Thymus (tissue), 11 donors: ENCODE measurements around the gene NPDC1. TPM values are rescaled to one million over a fixed set of nuclear protein-coding genes. Genes with fewer than 3 reads are reported as not detected.

Source experiments
- DNase-seq, 9 donors: peaks; one replicate each; pipeline ENCODE4 v3.0.0-alpha.2; 2013; ENCODE audit warnings: low spot score in 9 of 9, low read depth in 6 of 9, missing footprints in 1 of 9
- H3K27ac ChIP-seq, 2 donors: one replicate each; pipeline ENCODE4 v1.5.1; 2013; ENCODE audit warnings: control low read depth in 1 of 2, low read depth in 1 of 2, low read length in 1 of 2, mild to moderate bottlenecking in 1 of 2, moderate library complexity in 1 of 2
- H3K27me3 ChIP-seq, 2 donors: one replicate each; pipeline ENCODE4 v1.5.1; 2013; ENCODE audit warnings: low read length in 1 of 2; ENCODE audit not compliant: control insufficient read depth in 2 of 2, insufficient read depth in 1 of 2
- H3K36me3 ChIP-seq, 2 donors: one replicate each; pipeline ENCODE4 v1.5.1; 2013; ENCODE audit warnings: low read length in 1 of 2, mild to moderate bottlenecking in 1 of 2, moderate library complexity in 1 of 2; ENCODE audit not compliant: control insufficient read depth in 2 of 2, insufficient read depth in 2 of 2
- H3K4me1 ChIP-seq, 2 donors: one replicate each; pipeline ENCODE4 v1.5.1; 2013; ENCODE audit warnings: low read length in 2 of 2; ENCODE audit not compliant: control insufficient read depth in 2 of 2, insufficient read depth in 2 of 2
- H3K4me3 ChIP-seq, 2 donors: one replicate each; pipeline ENCODE4 v1.5.1; 2013; ENCODE audit warnings: low read length in 2 of 2, control low read depth in 1 of 2, mild to moderate bottlenecking in 1 of 2
- H3K9me3 ChIP-seq, 2 donors: one replicate each; pipeline ENCODE4 v1.5.1; 2013; ENCODE audit warnings: low read length in 1 of 2, mild to moderate bottlenecking in 1 of 2; ENCODE audit not compliant: control insufficient read depth in 2 of 2, insufficient read depth in 1 of 2
- WGBS: extraction: QIAGEN DNeasy Blood & Tissue Kit; methylation state at CpG from one replicate; pipeline ENCODE4 v1.1.7; 2013; 5-methylcytosine and 5-hydroxymethylcytosine counted together
- polyA plus RNA-seq: library from polyadenylated mRNA; stranded (reverse); fragments of 200-250 nt; gene quantifications from one replicate; pipeline ENCODE4 v1.2.3, GENCODE V29; 2013
- total RNA-seq: library from RNA; stranded (reverse); fragments of 120-200 nt; gene quantifications from one replicate; pipeline ENCODE4 v1.2.4, GENCODE V29; 2013
- donor health status: healthy.

The NPDC1 gene
- total and polyA plus RNA-seq, 2 donors, result 4.8 to 71.1 TPM

- Histone ChIP-seq H3K27ac (no peak overlapping the region), H3K4me1 (peaks cover 15 to 20% of the 10 kb centered on the region in 2 donors), H3K9me3 (no peaks in the 10 kb centered on the region), H3K4me3 (no peak overlapping the region), H3K36me3 (no peaks in the 10 kb centered on the region), H3K27me3 (peaks cover 5 to 56% of the 10 kb centered on the region in 2 donors)
- DNase-seq, result no peak
- 91% methylated on average over 12 of the region's 12 CpGs for WGBS
These were observed 37.5 kb upstream of the NPDC1 start for GRCh38 chr9:137083394-137084004.

DNA sequence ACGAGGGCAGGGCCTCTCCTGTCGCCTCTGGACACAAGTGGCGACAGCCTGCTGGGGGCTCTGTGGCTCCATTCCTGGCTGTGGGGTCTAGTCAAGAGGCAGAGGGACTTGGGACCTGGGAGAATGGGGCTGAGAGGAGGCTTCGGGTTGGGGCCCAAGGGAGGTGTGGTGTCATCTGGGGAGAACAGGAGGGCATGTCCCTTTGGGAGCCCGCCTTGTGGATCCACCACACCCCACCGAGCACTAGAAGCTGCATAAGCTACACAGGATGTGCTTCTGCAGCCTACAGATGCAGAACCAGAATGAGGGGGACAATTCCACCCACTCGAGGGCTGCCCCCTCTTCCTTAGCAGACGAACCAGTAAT lies 36.9 kb upstream of the NPDC1 start:
- Histone ChIP-seq H3K4me1 (peaks cover 18 to 23% of the 10 kb centered on the region in 2 donors), H3K27me3 (peaks cover 10 to 62% of the 10 kb centered on the region in 2 donors), H3K9me3 (no peaks in the 10 kb centered on the region), H3K4me3 (no peak overlapping the region), H3K27ac (no peak overlapping the region), H3K36me3 (no peaks in the 10 kb centered on the region)
- no peak for DNase-seq
- 92% methylated on average over 8 of the region's 8 CpGs for WGBS

- H3K36me3 ChIP-seq, result no peaks in the 10 kb centered on the region
- no peaks in the 10 kb centered on the region for H3K9me3 ChIP-seq
- peaks cover 19 to 21% of the 10 kb centered on the region in 2 donors for H3K4me1 ChIP-seq
- H3K27ac ChIP-seq, result no peak overlapping the region
- no peak overlapping the region for H3K4me3 ChIP-seq
- DNase-seq, result no peak
- peaks cover 12 to 67% of the 10 kb centered on the region in 2 donors for H3K27me3 ChIP-seq
- 96% methylated on average over 16 of the region's 16 CpGs for WGBS
These were observed 36.4 kb upstream of the NPDC1 start for GRCh38 chr9:137082222-137082924.

DNA sequence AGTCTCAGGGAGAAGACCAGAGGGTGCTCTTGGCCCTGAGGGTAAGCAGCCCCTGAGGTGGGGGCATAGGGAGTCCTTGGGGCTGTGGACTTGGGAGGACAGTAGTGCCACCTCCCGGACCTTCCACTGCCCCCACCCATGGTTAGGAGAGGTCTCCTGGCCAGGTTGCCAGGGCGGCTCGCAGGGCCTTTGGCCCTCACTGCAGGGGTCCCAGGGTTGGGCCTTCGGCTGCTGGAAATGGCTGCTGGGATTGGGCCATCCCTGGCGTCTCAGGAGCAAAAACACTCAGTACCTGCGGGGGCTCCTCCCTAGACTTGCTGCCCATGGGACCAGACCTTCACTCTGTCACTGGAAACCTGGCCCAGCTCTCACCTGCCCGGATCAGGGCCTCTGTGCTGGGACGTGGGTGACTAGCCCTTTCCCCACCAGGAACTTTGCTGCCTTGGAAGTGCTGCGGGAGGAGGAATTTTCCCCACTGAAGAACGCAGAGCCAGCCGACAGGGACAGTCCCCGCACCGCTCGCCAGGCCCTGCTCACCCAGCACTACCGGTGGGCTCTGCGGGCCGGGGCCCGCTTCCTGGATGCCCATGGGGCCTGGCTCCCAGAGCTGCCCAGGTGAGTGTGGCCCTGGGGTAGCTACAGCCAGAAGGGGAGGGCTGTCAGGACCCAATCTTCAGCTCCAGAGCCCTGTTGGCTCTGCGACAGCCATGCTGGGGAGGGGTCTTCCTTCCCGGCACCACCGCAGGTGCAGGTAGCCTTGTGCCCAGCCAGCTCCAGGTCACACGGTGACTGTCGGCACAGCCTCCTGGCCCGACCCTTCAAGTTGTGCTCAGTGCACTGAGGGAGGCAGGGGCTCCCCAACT lies 34.5 kb upstream of the NPDC1 start:
- H3K4me1 ChIP-seq, result peaks cover 9 to 18% of the 10 kb centered on the region in 2 donors

DNA sequence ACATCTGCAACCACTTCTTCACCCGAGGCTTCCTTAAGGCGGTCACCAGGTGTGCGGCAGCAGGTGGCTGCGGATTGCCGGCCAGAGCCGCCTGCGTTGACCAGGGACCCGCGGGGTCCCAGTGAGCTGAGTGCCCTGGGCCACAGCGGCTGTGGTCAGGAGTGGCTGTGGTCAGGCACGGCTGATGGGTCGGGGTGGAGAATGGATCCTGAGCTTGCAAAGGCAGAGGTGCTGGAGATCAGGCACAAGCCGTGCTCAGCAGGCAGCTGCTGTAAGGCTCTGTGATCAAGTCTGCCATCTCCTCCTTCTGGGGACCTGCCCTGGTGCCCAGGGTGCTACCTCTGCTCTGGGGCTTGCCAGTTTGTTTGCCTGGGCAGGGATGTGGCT lies 33.4 kb upstream of the NPDC1 start:
- no peak for DNase-seq
- H3K4me3 ChIP-seq, result no peak overlapping the region
- no peaks in the 10 kb centered on the region for H3K36me3 ChIP-seq
- peaks cover 9 to 13% of the 10 kb centered on the region in 2 donors for H3K4me1 ChIP-seq
- H3K27ac ChIP-seq, result no peak overlapping the region
- peaks cover 13 to 76% of the 10 kb centered on the region in 2 donors for H3K27me3 ChIP-seq
- H3K9me3 ChIP-seq, result no peaks in the 10 kb centered on the region
- WGBS, result 97% methylated on average over 13 of the region's 13 CpGs

More for the DNA sequence above, 34.5 kb upstream of the NPDC1 start:
- Histone ChIP-seq H3K27ac (no peak overlapping the region), H3K4me3 (no peak overlapping the region), H3K9me3 (no peaks in the 10 kb centered on the region), H3K36me3 (no peaks in the 10 kb centered on the region), H3K27me3 (peaks cover 14 to 74% of the 10 kb centered on the region in 2 donors)
- DNase-seq, result no peak
- 92% methylated on average over 24 of the region's 24 CpGs for WGBS

DNA sequence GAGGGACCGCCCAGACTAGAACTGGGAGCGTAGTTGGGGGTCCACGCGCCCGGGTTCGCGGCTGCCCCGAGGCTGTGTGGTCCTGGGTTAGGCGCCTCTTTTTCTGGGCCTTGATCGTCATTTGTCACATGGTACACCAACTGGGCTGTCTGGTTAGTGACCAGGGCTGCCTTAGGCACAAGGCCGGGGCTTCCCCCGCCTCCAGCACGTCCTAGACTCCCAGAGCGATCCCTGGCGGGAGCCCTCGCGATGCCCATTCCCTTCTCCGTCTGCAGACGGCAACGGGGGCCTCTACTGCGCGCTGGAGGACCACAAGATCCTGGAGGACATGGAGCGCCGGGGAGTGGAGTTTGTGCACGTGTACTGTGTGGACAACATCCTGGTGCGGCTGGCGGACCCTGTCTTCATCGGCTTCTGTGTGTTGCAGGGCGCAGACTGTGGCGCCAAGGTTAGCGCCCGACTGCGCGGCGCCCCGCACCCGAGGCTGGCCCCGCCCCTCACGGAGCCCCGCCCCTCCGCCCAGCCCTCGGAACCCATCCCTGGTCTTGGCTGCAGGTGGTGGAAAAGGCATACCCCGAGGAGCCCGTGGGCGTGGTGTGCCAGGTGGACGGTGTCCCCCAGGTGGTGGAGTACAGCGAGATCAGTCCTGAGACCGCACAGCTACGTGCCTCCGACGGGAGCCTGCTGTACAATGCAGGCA lies 32.9 kb upstream of the NPDC1 start:
- 90% methylated on average over 51 of the region's 51 CpGs for WGBS
- H3K4me1 ChIP-seq, result peaks cover 9 to 13% of the 10 kb centered on the region in 2 donors
- no peaks in the 10 kb centered on the region for H3K36me3 ChIP-seq
- no peak overlapping the region for H3K4me3 ChIP-seq
- H3K27ac ChIP-seq, result no peak overlapping the region
- no peak for DNase-seq
- H3K9me3 ChIP-seq, result no peaks in the 10 kb centered on the region
- H3K27me3 ChIP-seq, result peaks cover 13 to 77% of the 10 kb centered on the region in 2 donors

DNA sequence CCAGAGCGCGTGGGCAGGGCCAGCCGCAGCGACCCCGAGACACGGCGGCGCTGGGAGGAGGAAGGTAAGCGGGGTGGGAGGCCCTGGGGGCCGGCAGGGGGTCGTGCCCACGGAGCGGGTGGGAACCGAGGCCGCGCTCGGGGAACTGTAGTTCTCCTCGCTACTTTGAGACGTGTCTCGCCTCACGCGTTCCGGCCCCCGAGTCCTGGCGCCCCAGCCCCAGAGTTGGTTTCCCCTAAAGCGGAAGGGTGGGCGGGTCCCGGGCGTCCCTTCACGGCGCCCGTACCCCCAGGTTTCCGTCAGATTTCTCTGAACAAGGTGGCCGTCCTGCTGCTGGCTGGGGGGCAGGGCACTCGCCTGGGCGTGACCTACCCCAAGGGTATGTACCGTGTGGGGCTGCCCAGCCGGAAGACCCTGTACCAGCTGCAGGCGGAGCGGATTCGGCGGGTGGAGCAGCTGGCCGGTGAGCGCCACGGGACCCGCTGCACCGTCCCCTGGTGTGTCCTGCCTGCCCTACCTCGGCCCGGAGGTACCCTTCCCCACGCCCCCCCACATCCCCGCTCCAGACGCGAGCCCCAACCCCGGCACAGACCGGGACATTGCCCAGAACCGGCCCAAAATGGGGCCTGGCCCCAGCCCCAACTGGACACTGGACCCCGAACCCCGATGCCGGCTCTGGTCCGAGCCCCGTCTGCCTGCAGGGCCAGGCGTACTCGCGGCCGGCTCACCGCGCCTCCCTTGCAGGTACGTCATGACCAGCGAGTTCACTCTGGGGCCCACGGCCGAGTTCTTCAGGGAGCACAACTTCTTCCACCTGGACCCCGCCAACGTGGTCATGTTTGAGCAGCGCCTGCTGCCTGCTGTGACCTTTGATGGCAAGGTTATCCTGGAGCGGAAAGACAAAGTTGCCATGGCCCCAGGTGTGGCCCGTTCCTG lies 32.0 kb upstream of the NPDC1 start:
- peaks cover 9 to 13% of the 10 kb centered on the region in 2 donors for H3K4me1 ChIP-seq

More for the DNA sequence above, 32.0 kb upstream of the NPDC1 start:
- Histone ChIP-seq H3K4me3 (peak overlapping the region; percentile 24 to 58), H3K27me3 (peaks cover 13 to 77% of the 10 kb centered on the region in 2 donors), H3K9me3 (no peaks in the 10 kb centered on the region), H3K27ac (peak overlapping the region in 1 of 2 donors; percentile 66), H3K36me3 (no peaks in the 10 kb centered on the region)
- DNase-seq, result peak in 1 of 9 donors; percentile 55
- 23% methylated on average over 76 of the region's 76 CpGs for WGBS
